GM12892 (cell line): Measurements from ENCODE around the gene RTKN.

ENCODE experiments used
- POLR2A ChIP-seq: IDR thresholded peaks from 2 replicates; pipeline ENCODE4 v1.6.1; 2011; ENCODE audit warnings: low read depth, low read length, control low read depth
- POLR2AphosphoS5 ChIP-seq: IDR thresholded peaks from 2 replicates; pipeline ENCODE4 v1.6.1; 2011; ENCODE audit warnings: low read depth, low read length, control low read depth
- TAF1 ChIP-seq: IDR thresholded peaks from 2 replicates; pipeline ENCODE4 v1.6.1; 2011; ENCODE audit warnings: low read depth, mild to moderate bottlenecking, control low read depth, low read length, borderline replicate concordance

- TF ChIP-seq POLR2A: no peak
- TF ChIP-seq POLR2AphosphoS5: no peak
- TF ChIP-seq TAF1: no peak
These were observed 50.5 kb downstream of the RTKN start for GRCh38 chr2:74391209-74391579.
